Activated T-cell treated with anti-CD3 and anti-CD28 coated beads for 48 hours (primary cell): ENCODE results near the gene RPH3AL.
"Not testable (repeated sequence)": the region's sequence is repeated elsewhere in the genome, so short reads cannot be mapped to it uniquely, and the experiment has no call there.

Experiments used
- DNase-seq: peaks from one replicate; pipeline ENCODE4 v3.0.0-alpha.2; 2020; ENCODE audit warnings: low read depth

RPH3AL gene

GRCh38 chr17:260944-261343 lies 91.7 kb downstream of the RPH3AL start:
- DNase-seq = no peak

- no peak for DNase-seq
Observed at GRCh38 chr17:260031-260791, 92.4 kb downstream of the RPH3AL start.

- DNase-seq = no peak
Observed at GRCh38 chr17:259341-259976, 93.1 kb downstream of the RPH3AL start.

GRCh38 chr17:258906-259305 lies 93.7 kb downstream of the RPH3AL start:
- no peak for DNase-seq

GRCh38 chr17:258045-258734 lies 94.4 kb downstream of the RPH3AL start:
- DNase-seq = no peak

GRCh38 chr17:253091-253846 lies 99.3 kb downstream of the RPH3AL start:
- DNase-seq = no peak

- no peak for DNase-seq
Observed at GRCh38 chr17:252456-252855, 100.2 kb downstream of the RPH3AL start.

GRCh38 chr17:251531-251930 lies 101.1 kb downstream of the RPH3AL start:
- DNase-seq = no peak

GRCh38 chr17:250487-251300 lies 101.9 kb downstream of the RPH3AL start:
- no peak for DNase-seq

- DNase-seq = no peak
Observed at GRCh38 chr17:249236-249993, 103.2 kb downstream of the RPH3AL start.

- DNase-seq = no peak
Observed at GRCh38 chr17:248337-249235, 104.0 kb downstream of the RPH3AL start.

GRCh38 chr17:247767-248166 lies 104.8 kb downstream of the RPH3AL start:
- no peak for DNase-seq

GRCh38 chr17:246851-247421 lies 105.7 kb downstream of the RPH3AL start:
- no peak for DNase-seq

- no peak for DNase-seq
Observed at GRCh38 chr17:246226-246625, 106.4 kb downstream of the RPH3AL start.

- DNase-seq = no peak
Observed at GRCh38 chr17:245611-246010, 107.0 kb downstream of the RPH3AL start.

- no peak for DNase-seq
Observed at GRCh38 chr17:245020-245419, 107.6 kb downstream of the RPH3AL start.

- DNase-seq = not testable (repeated sequence)
Observed at GRCh38 chr17:243924-244323, 108.7 kb downstream of the RPH3AL start.

GRCh38 chr17:238964-239259 lies 113.7 kb downstream of the RPH3AL start:
- DNase-seq = no peak
